Liver (tissue), 9 donors: Measurements from ENCODE around the gene NR3C1. TPM values are rescaled to one million over a fixed set of nuclear protein-coding genes. Genes with fewer than 3 reads are reported as not detected.
A peak's percentile ranks its signal among the peaks of the same experiment; 100 is the strongest.

ENCODE experiments used
- DNase-seq: peaks from one replicate; pipeline ENCODE4 v3.0.0-alpha.2; 2017; ENCODE audit warnings: low spot score
- H3K27ac ChIP-seq, 2 donors: one replicate each; pipeline ENCODE4 v1.7.0; 2013; ENCODE audit warnings: inconsistent platforms in 2 of 2, low read length in 2 of 2, control low read depth in 1 of 2, low read depth in 1 of 2, mild to moderate bottlenecking in 1 of 2
- H3K27me3 ChIP-seq, 4 donors: one replicate each; pipeline versions ENCODE4 v1.6.1 to v1.7.0; 2013; ENCODE audit warnings: low read length in 3 of 4, inconsistent platforms in 1 of 4, mild to moderate bottlenecking in 1 of 4, moderate library complexity in 1 of 4; ENCODE audit not compliant: control insufficient read depth in 4 of 4, insufficient read depth in 4 of 4
- H3K36me3 ChIP-seq, 4 donors: one replicate each; pipeline versions ENCODE4 v1.6.1 to v1.7.0; 2013; ENCODE audit warnings: low read length in 3 of 4, mild to moderate bottlenecking in 3 of 4, low read depth in 1 of 4, moderate library complexity in 1 of 4; ENCODE audit not compliant: control insufficient read depth in 4 of 4, insufficient read depth in 3 of 4
- H3K4me1 ChIP-seq, 4 donors: one replicate each; pipeline versions ENCODE4 v1.6.1 to v1.7.0; 2013; ENCODE audit warnings: low read length in 3 of 4, mild to moderate bottlenecking in 3 of 4, moderate library complexity in 1 of 4; ENCODE audit not compliant: control insufficient read depth in 4 of 4, insufficient read depth in 4 of 4
- H3K4me3 ChIP-seq, 3 donors: one replicate each; pipeline versions ENCODE4 v1.6.1 to v1.7.0; 2013; ENCODE audit warnings: low read length in 3 of 3, control low read depth in 1 of 3, low read depth in 1 of 3, mild to moderate bottlenecking in 1 of 3
- H3K9ac ChIP-seq, 2 donors: one replicate each; pipeline ENCODE4 v1.7.0; 2013; ENCODE audit warnings: low read length in 2 of 2, mild to moderate bottlenecking in 2 of 2, moderate library complexity in 2 of 2, control low read depth in 1 of 2, low read depth in 1 of 2
- H3K9me3 ChIP-seq, 4 donors: one replicate each; pipeline versions ENCODE4 v1.6.1 to v1.7.0; 2013; ENCODE audit warnings: low read length in 3 of 4; ENCODE audit not compliant: control insufficient read depth in 4 of 4
- ATF3 ChIP-seq: IDR thresholded peaks from 2 replicates; pipeline ENCODE4 v1.6.1; 2016; ENCODE audit warnings: antibody characterized with exemption
- CTCF ChIP-seq: fragments of 150-350 bp; IDR thresholded peaks from 2 replicates; pipeline ENCODE4 v1.5.1; 2017; ENCODE audit warnings: improper control_type of control experiment, low read depth, low read length; ENCODE audit not compliant: missing input control
- FOXA2 ChIP-seq: IDR thresholded peaks from 2 replicates; pipeline ENCODE4 v1.6.1; 2016; ENCODE audit warnings: antibody characterized with exemption
- MAX ChIP-seq: IDR thresholded peaks from 2 replicates; pipeline ENCODE4 v1.6.1; 2016; ENCODE audit warnings: antibody characterized with exemption
- RAD21 ChIP-seq, 2 donors: IDR thresholded peaks; 2 replicates each; pipeline ENCODE4 v1.6.1; 2016; ENCODE audit warnings: antibody characterized with exemption in 2 of 2, mild to moderate bottlenecking in 2 of 2
- REST ChIP-seq: IDR thresholded peaks from 2 replicates; pipeline ENCODE4 v1.6.1; 2016; ENCODE audit warnings: antibody characterized with exemption, mild to moderate bottlenecking
- RXRA ChIP-seq, 2 donors: IDR thresholded peaks; 2 replicates each; pipeline ENCODE4 v1.6.1; 2017 to 2018; ENCODE audit warnings: antibody characterized with exemption in 2 of 2, mild to moderate bottlenecking in 1 of 2
- ZBTB33 ChIP-seq: IDR thresholded peaks from 2 replicates; pipeline ENCODE4 v1.6.1; 2016; ENCODE audit warnings: antibody characterized with exemption
- WGBS: extraction: QIAGEN DNeasy Blood & Tissue Kit; methylation state at CpG from one replicate; pipeline ENCODE4 v1.1.7; 2013; 5-methylcytosine and 5-hydroxymethylcytosine counted together
- polyA plus RNA-seq, 2 donors: library from polyadenylated mRNA; stranded (reverse) in 1 of 2; unstranded in 1 of 2; fragments of 200-250 nt in 1 of 2; fragments of >200 nt in 1 of 2; fragmentation: Nextera tagmentation in 1 of 2; extraction: Ambion mirVana in 1 of 2; gene quantifications; one replicate each; pipeline versions ENCODE4 v1.2.1 to v1.2.3, GENCODE V29; 2013 to 2015
- total RNA-seq, 2 donors: library from RNA; depleted of rRNA; stranded (reverse); fragments of >200 nt; gene quantifications; one replicate each; pipeline ENCODE4 v1.2.3, GENCODE V29; 2014
- donor health status: healthy.
- donor health status: healthy.
- donor health status: healthy.
- donor health status: healthy.
- donor health status: healthy.

NR3C1 gene
- total and polyA plus RNA-seq, 4 donors = 24.5 to 36.4 (median 29.0) TPM

GRCh38 chr5:143397302-143398052, 6.0 kb downstream of the NR3C1 start:
- H3K4me3 ChIP-seq = no peak overlapping the region
- no peak overlapping the region for H3K27ac ChIP-seq
- TF ChIP-seq ZBTB33 (no peak), RXRA (IDR thresholded peaks at IDR 0.05) (no peak), MAX (no peak), REST (no peak), FOXA2 (no peak), ATF3 (no peak)
- peaks cover 10 to 82% (median 42%) of the 10 kb centered on the region in 4 donors for H3K4me1 ChIP-seq
- peak overlapping the region in 1 of 2 donors; percentile 26 for H3K9ac ChIP-seq
- WGBS = 81% methylated on average over 2 of the region's 2 CpGs
- DNase-seq = no peak
- H3K9me3 ChIP-seq = no peaks in the 10 kb centered on the region
- H3K36me3 ChIP-seq = peaks cover 0 to 3% (median 0%) of the 10 kb centered on the region in 4 donors
- H3K27me3 ChIP-seq = no peaks in the 10 kb centered on the region

- H3K27ac ChIP-seq = no peak overlapping the region
- WGBS = 46% methylated on average over 5 of the region's 5 CpGs
- peaks cover 0 to 3% (median 0%) of the 10 kb centered on the region in 4 donors for H3K36me3 ChIP-seq
- TF ChIP-seq RXRA (IDR thresholded peaks at IDR 0.05) = no peak
- TF ChIP-seq MAX = no peak
- no peak for TF ChIP-seq CTCF
- TF ChIP-seq REST = no peak
- TF ChIP-seq RAD21 (IDR thresholded peaks at IDR 0.05) = no peak
- H3K9me3 ChIP-seq = no peaks in the 10 kb centered on the region
- no peak for DNase-seq
- H3K4me1 ChIP-seq = peaks cover 10 to 91% (median 46%) of the 10 kb centered on the region in 4 donors
- H3K4me3 ChIP-seq = no peak overlapping the region
- H3K27me3 ChIP-seq = no peaks in the 10 kb centered on the region
- H3K9ac ChIP-seq = peak overlapping the region; percentile 4 to 18
Measured at GRCh38 chr5:143396353-143396940, 7.0 kb downstream of the NR3C1 start.
